ENCODE measurements around the gene RASA3. TPM values are rescaled to one million over a fixed set of nuclear protein-coding genes. Genes with fewer than 3 reads are reported as not detected.

Gene RASA3
- total RNA-seq, 1 experiment from 2014 or later: 18.6 TPM

GRCh38 chr13:114114006-114114640 is 18.3 kb downstream of the RASA3 start:
- Histone ChIP-seq H3K4me1 (ENCODE audit: control insufficient read depth in 1 of 2, insufficient read depth in 2 of 2, low read length in 2 of 2) (peaks cover 4 to 25% of the 10 kb centered on the region in 2 experiments; a peak in 3 of 4 replicates), H3K4me2 (ENCODE audit: low read length) (no peak overlapping the region), H2AFZ (ENCODE audit: low read depth, low read length, poor library complexity, severe bottlenecking) (no peak overlapping the region), H3K4me3 (replicated peaks in 1 of 2; ENCODE audit: low read depth in 1 of 2, low read length in 2 of 2) (no peak overlapping the region), H3K9me2 (ENCODE audit: insufficient read depth) (no peaks in the 10 kb centered on the region), H3K27me3 (ENCODE audit: insufficient read depth, low read length) (no peaks in the 10 kb centered on the region), H4K20me1 (ENCODE audit: insufficient read depth) (no peaks in the 10 kb centered on the region), H3K79me2 (ENCODE audit: insufficient read depth, low read length) (peaks cover 71% of the 10 kb centered on the region), H3K9me3 (ENCODE audit: control insufficient read depth in 1 of 2, insufficient read depth in 1 of 2, low read depth in 1 of 2, low read length in 2 of 2) (no peaks in the 10 kb centered on the region), H3K9ac (ENCODE audit: low read length) (no peak overlapping the region), H3K27ac (ENCODE audit: low read depth, low read length) (no peak overlapping the region), H3K36me3 (ENCODE audit: control insufficient read depth in 1 of 2, insufficient read depth in 2 of 2, low read length in 2 of 2) (no peaks in the 10 kb centered on the region)
- TF ChIP-seq ZFX (IDR thresholded peaks at IDR 0.05) (no peak), ZBTB33 (IDR thresholded peaks at IDR 0.05; ENCODE audit: extremely low read depth, insufficient replicate concordance, low read length) (no peak), FOSL1 (IDR thresholded peaks at IDR 0.05; ENCODE audit: low read depth) (no peak), ATF3 (IDR thresholded peaks at IDR 0.05) (no peak), SP1 (IDR thresholded peaks at IDR 0.05; ENCODE audit: low read depth) (no peak), ZNF274 (IDR thresholded peaks at IDR 0.05; ENCODE audit: low read depth, low read length) (no peak), CEBPB (IDR thresholded peaks at IDR 0.05; ENCODE audit: low read depth) (no peak), POLR2AphosphoS5 (IDR thresholded peaks at IDR 0.05; ENCODE audit: low read depth, low read length) (no peak), RAD21 (IDR thresholded peaks at IDR 0.05; ENCODE audit: low read depth) (no peak), CBX3 (IDR thresholded peaks at IDR 0.05; ENCODE audit: low read depth) (no peak), POLR2A (IDR thresholded peaks at IDR 0.05; ENCODE audit: borderline replicate concordance, extremely low read depth, insufficient read depth, insufficient read length) (no peak), SRF (IDR thresholded peaks at IDR 0.05; ENCODE audit: low read depth) (no peak), SIN3A (IDR thresholded peaks at IDR 0.05; ENCODE audit: low read depth) (no peak), TCF7L2 (IDR thresholded peaks at IDR 0.05; ENCODE audit: borderline replicate concordance, extremely low read depth, insufficient read depth, insufficient read length) (no peak), ELF1 (IDR thresholded peaks at IDR 0.05; ENCODE audit: borderline replicate concordance, low read depth) (no peak), EZH2phosphoT487 (IDR thresholded peaks at IDR 0.05; ENCODE audit: borderline replicate concordance) (no peak), REST (IDR thresholded peaks at IDR 0.05; ENCODE audit: low read depth) (no peak), JUND (IDR thresholded peaks at IDR 0.05) (no peak), CTCF (IDR thresholded peaks at IDR 0.05 in 2 of 3, conservative IDR thresholded peaks at IDR 0.05 in 1 of 3; ENCODE audit: borderline replicate concordance in 1 of 3, insufficient read depth in 1 of 3, low read depth in 2 of 3, low read length in 2 of 3) (no peak)
- ChIA-PET CTCF (no interaction called here), POLR2A (interaction anchor here (1.0 kb wide), 1 partner anchor 14 kb away, joined by 3 read pairs; no protein-coding TSS in a partner anchor), RAD21 (ENCODE audit: low non-redundant PET in 1 of 2, low total read pairs in 2 of 2, uncharacterized antibody in 2 of 2, unreplicated experiment in 2 of 2) (no interaction called here)
- ATAC-seq: no peak
- no peak for DNase-seq (ENCODE audit: low read depth, low spot score)
- BruUV-seq (replicated peaks): no TSS peak
- intact Hi-C loops (cut with micrococcal nuclease): no loop called here

Measured in HCT116 (cell line).